A673 (cell line): Measurements from ENCODE around the gene GABARAP. TPM values are rescaled to one million over a fixed set of nuclear protein-coding genes. Genes with fewer than 3 reads are reported as not detected.

Source experiments
- BruUV-seq: library from RNA; stranded (reverse); fragments of 400-500 nt; replicated peaks from 2 replicates; lab custom pipeline; 2021; lab: Mats Ljungman, UMichigan
- CTCF ChIA-PET: fragments of 300-600 bp; sonication (Branson Sonifier 250); formaldehyde crosslinking; loops from one replicate; lab custom pipeline; 2022; ENCODE audit warnings: antibody characterized with exemption; lab: Charles Lee
- POLR2A ChIA-PET: fragments of 300-600 bp; sonication (Branson Sonifier 250); formaldehyde crosslinking; loops from one replicate; lab custom pipeline; 2022; ENCODE audit warnings: antibody characterized with exemption; ENCODE audit not compliant: low non-redundant PET; lab: Charles Lee
- DNase-seq: peaks from one replicate; pipeline ENCODE4 v3.0.0-alpha.2; 2015; ENCODE audit warnings: low spot score
- H3K27ac ChIP-seq: fragments of 200-600 bp; sonication (generic); 2 replicates; pipeline ENCODE4 v1.5.1; 2016; ENCODE audit warnings: mixed run types, low read depth, mild to moderate bottlenecking, mixed read lengths, antibody characterized with exemption, low read length; ENCODE audit not compliant: poor library complexity, severe bottlenecking
- H3K27me3 ChIP-seq: fragments of 200-600 bp; sonication (generic); replicated peaks from 2 replicates; pipeline ENCODE4 v1.6.1; 2017; ENCODE audit warnings: mixed run types, low read depth, mild to moderate bottlenecking, mixed read lengths, antibody characterized with exemption, low read length; ENCODE audit not compliant: insufficient read depth, poor library complexity
- H3K36me3 ChIP-seq: fragments of 200-600 bp; sonication (generic); 2 replicates; pipeline ENCODE4 v1.6.1; 2016; ENCODE audit warnings: mixed run types, mild to moderate bottlenecking, mixed read lengths, antibody characterized with exemption, low read length; ENCODE audit not compliant: insufficient read depth, poor library complexity, severe bottlenecking
- H3K4me1 ChIP-seq: fragments of 200-600 bp; sonication (generic); 2 replicates; pipeline ENCODE4 v1.6.1; 2017; ENCODE audit warnings: mixed run types, mild to moderate bottlenecking, mixed read lengths, antibody characterized with exemption, low read length; ENCODE audit not compliant: insufficient read depth, poor library complexity, severe bottlenecking
- H3K4me3 ChIP-seq: fragments of 200-600 bp; sonication (generic); 2 replicates; pipeline ENCODE4 v1.5.1; 2016; ENCODE audit warnings: low read depth, mixed run types, mild to moderate bottlenecking, mixed read lengths, low read length; ENCODE audit not compliant: poor library complexity, severe bottlenecking
- H3K9me3 ChIP-seq: fragments of 200-600 bp; sonication (generic); 2 replicates; pipeline ENCODE4 v1.6.1; 2016; ENCODE audit warnings: mixed run types, low read depth, mild to moderate bottlenecking, mixed read lengths, antibody characterized with exemption, low read length; ENCODE audit not compliant: poor library complexity, severe bottlenecking
- EZH2 ChIP-seq: fragments of 200-600 bp; sonication (generic); IDR thresholded peaks from 2 replicates; pipeline ENCODE4 v1.6.1; 2017; ENCODE audit warnings: borderline replicate concordance, low read depth, mild to moderate bottlenecking, mixed read lengths, antibody characterized with exemption, low read length; ENCODE audit not compliant: poor library complexity, severe bottlenecking
- intact Hi-C: fragments of 100-400 bp; cut with micrococcal nuclease; formaldehyde crosslinking; loops from one replicate; pipeline ENCODE4 v1.10.0; 2022; ENCODE audit not compliant: unreplicated experiment
- total RNA-seq: library from RNA; stranded (reverse); gene quantifications from 2 replicates; pipeline ENCODE4 v1.2.3, GENCODE V29; 2021
- TF ChIP-seq, protein P1 (sequence below): fragments of 300-800, 200-600 bp; sonication (generic); conservative IDR thresholded peaks from 2 replicates; pipeline ENCODE4 v1.5.1; 2017; ENCODE audit warnings: low read depth, mild to moderate bottlenecking, antibody characterized with exemption, low read length, moderate library complexity, mixed read lengths

Gene GABARAP
- total RNA-seq, 1 experiment from 2014 or later = 296 TPM

DNA sequence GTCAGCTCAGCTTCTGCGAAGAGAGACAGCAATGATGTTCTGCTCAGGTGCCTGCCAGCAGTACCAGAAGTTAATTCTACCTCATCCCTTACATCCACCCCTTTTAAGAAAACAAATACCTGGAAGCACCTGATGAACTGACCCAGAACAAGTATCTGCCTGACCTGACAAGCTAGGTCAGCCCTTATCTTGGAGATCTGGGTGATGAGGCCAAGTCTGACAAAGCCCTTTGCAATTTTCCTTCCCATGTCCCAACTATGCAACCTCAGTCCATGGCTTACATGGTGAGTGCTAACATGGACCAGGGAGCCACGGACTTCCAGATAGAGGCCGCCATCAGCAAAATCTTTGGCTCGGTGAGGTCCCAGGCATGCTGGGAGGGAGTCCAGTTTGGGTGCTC, 18.9 kb downstream of the GABARAP start:
- intact Hi-C loops = no loop called here
- H3K4me3 ChIP-seq = no peak overlapping the region
- no peak for DNase-seq
- no peaks in the 10 kb centered on the region for H3K9me3 ChIP-seq
- H3K27me3 ChIP-seq = no peaks in the 10 kb centered on the region
- H3K36me3 ChIP-seq = peaks cover 73% of the 10 kb centered on the region
- POLR2A ChIA-PET = no interaction called here
- CTCF ChIA-PET = no interaction called here
- BruUV-seq = no TSS peak
- TF ChIP-seq EZH2 = no peak
- TF ChIP-seq, protein P1, sequence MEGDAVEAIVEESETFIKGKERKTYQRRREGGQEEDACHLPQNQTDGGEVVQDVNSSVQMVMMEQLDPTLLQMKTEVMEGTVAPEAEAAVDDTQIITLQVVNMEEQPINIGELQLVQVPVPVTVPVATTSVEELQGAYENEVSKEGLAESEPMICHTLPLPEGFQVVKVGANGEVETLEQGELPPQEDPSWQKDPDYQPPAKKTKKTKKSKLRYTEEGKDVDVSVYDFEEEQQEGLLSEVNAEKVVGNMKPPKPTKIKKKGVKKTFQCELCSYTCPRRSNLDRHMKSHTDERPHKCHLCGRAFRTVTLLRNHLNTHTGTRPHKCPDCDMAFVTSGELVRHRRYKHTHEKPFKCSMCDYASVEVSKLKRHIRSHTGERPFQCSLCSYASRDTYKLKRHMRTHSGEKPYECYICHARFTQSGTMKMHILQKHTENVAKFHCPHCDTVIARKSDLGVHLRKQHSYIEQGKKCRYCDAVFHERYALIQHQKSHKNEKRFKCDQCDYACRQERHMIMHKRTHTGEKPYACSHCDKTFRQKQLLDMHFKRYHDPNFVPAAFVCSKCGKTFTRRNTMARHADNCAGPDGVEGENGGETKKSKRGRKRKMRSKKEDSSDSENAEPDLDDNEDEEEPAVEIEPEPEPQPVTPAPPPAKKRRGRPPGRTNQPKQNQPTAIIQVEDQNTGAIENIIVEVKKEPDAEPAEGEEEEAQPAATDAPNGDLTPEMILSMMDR = no peak
- no peak overlapping the region for H3K27ac ChIP-seq
- peaks cover 18% of the 10 kb centered on the region for H3K4me1 ChIP-seq

DNA sequence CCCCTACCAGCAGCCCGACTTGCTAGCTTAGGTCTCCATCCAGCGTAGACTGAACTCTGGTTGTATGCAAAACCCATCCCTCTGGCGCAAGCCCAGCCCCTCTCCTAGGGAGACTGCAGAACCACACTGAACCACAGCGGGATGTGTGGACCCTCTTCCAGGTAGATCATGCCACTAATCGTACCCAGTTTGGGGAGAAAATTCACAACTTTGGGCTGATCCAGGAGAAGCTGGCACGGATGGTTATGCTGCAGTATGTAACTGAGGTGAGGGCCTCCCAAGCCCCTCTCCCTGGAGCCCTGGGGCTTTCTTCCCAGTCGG, 19.3 kb downstream of the GABARAP start:
- POLR2A ChIA-PET = no interaction called here
- Histone ChIP-seq H3K4me3 (no peak overlapping the region), H3K27me3 (no peaks in the 10 kb centered on the region), H3K9me3 (no peaks in the 10 kb centered on the region), H3K36me3 (peaks cover 69% of the 10 kb centered on the region), H3K4me1 (peaks cover 22% of the 10 kb centered on the region), H3K27ac (no peak overlapping the region)
- TF ChIP-seq EZH2 = no peak
- TF ChIP-seq, protein P1 = no peak
- no peak for DNase-seq
- CTCF ChIA-PET = no interaction called here
- no TSS peak for BruUV-seq
- intact Hi-C loops = no loop called here

DNA sequence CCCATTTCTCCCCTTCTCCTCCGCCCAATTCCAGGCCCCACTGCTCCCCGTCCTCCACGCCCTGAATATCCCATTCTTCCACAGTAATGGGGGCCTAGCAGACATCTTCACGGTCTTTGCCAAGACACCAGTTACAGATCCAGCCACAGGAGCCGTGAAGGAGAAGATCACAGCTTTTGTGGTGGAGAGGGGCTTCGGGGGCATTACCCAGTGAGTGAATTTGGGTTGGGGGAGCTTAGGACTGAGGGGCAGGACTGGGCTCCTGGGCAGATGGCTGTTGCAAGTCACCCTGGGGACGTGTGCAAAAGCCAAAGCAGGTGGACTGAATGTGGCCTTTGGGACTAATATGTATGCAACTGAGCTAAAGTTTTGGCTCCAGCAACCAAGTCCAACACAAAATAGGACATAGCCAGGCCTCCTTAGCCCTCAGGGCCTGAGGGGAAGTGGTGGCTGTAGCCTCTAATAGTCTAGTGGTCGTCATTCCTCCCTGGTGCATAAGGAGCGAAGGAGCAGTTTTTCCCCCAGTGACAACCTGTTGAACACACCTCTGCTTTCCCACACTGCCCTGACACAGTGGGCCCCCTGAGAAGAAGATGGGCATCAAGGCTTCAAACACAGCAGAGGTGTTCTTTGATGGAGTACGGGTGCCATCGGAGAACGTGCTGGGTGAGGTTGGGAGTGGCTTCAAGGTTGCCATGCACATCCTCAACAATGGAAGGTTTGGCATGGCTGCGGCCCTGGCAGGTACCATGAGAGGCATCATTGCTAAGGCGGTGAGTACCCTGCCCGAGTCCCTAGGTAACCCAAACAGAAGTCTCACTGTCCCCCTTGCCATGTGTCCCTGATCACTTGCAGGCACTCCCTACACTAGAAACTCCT, 19.9 kb downstream of the GABARAP start:
- Histone ChIP-seq H3K4me3 (no peak overlapping the region), H3K27ac (peak overlapping the region; percentile 49), H3K36me3 (peaks cover 63% of the 10 kb centered on the region), H3K4me1 (peaks cover 26% of the 10 kb centered on the region), H3K9me3 (no peaks in the 10 kb centered on the region), H3K27me3 (no peaks in the 10 kb centered on the region)
- CTCF ChIA-PET = interaction anchor here (2.0 kb wide), 1 partner anchor 74 kb away, joined by 12 read pairs; no protein-coding TSS in a partner anchor
- POLR2A ChIA-PET = interaction anchor here (0.7 kb wide), 1 partner anchor 11 kb away, joined by 3 read pairs; no protein-coding TSS in a partner anchor
- TF ChIP-seq, protein P1 = no peak
- no peak for TF ChIP-seq EZH2
- intact Hi-C loops = no loop called here
- peak; percentile 13 for DNase-seq
- no TSS peak for BruUV-seq
